Measurements from ENCODE around the gene PLA2G10.
A peak's percentile ranks its signal among the peaks of the same experiment; 100 is the strongest.
"Not testable (repeated sequence)": the region's sequence is repeated elsewhere in the genome, so short reads cannot be mapped to it uniquely, and the experiment has no call there.

The PLA2G10 gene

GRCh38 chr16:14658063-14658462, 36.0 kb downstream of the PLA2G10 start:
- no peak for DNase-seq

GRCh38 chr16:14652726-14653125, 41.4 kb downstream of the PLA2G10 start:
- DNase-seq: no peak

- no peak for DNase-seq
Observed at GRCh38 chr16:14650629-14651028, 43.5 kb downstream of the PLA2G10 start.

DNA sequence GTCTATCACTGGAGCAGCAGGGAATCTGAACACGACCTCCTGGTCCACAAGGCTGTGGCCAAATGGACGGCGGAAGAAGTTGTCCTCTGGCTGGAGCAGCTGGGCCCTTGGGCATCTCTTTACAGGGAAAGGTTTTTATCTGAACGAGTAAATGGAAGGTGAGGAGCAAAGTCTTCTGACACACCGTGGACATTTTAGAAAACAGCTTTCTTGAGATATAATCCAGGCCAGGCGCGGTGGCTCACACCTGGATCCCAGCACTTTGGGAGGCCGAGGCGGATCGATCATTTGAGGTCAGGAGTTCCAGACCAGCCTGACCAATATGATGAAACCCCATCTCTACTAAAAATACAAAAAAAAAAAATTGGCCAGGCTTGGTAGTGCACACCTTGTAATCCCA, 44.3 kb downstream of the PLA2G10 start:
- no peak for DNase-seq

GRCh38 chr16:14641926-14642325, 52.2 kb downstream of the PLA2G10 start:
- DNase-seq: no peak

DNA sequence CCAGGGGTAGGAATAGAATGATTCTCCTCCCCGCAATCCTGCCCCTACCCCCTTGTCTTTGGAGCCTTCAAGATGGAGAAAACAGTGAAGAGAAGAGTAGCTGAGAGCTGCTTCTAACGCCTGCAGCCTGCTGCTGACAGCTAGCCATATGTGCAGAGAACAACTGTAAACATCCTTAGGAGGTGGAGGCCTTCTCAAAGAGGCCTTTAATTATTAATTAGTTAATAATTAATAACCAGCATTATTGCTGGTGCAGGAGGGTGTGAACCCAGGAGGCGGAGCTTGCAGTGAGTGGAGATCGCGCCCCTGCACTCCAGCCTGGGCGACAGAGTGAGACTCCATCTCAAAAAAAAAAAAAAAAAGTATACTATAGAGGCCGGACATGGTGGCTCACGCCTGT, 52.9 kb downstream of the PLA2G10 start:
- no peak for DNase-seq

DNA sequence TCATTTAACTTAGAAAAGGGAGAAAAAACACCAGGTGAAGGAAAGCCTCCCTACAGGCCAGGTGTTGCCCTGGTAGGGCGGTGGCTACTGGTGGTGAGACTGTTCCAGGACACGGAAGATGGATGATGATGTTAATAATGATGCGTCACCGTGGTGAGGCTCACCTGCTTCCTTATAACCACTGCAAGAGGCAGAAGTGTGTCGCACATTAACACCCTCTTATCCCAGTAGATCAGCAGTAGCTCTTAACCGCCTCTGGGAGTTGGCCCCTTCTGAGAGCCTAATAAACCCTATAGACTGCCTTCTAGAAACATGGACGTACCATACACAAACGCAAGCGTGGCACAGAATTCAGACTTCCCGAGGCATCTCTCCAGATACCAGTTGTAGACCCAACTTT, 53.6 kb downstream of the PLA2G10 start:
- DNase-seq: no peak

DNA sequence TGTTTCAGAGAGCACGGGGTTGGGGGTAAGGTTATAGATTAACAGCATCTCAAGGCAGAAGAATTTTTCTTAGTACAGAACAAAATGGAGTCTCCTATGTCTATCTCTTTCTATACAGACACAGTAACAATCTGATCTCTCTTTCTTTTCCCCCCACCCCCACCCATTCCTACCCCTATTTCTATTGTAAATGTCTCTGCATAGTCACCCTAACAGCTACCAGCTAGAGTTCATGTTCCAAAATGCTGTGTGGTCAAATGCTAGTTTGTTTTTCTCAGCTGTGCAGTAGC, 57.2 kb downstream of the PLA2G10 start:
- not testable (repeated sequence) for DNase-seq

- peak; percentile 1 for DNase-seq
Observed at GRCh38 chr16:14636179-14636950, 57.7 kb downstream of the PLA2G10 start.

GRCh38 chr16:14635395-14636165, 58.5 kb downstream of the PLA2G10 start:
- DNase-seq: no peak

DNA sequence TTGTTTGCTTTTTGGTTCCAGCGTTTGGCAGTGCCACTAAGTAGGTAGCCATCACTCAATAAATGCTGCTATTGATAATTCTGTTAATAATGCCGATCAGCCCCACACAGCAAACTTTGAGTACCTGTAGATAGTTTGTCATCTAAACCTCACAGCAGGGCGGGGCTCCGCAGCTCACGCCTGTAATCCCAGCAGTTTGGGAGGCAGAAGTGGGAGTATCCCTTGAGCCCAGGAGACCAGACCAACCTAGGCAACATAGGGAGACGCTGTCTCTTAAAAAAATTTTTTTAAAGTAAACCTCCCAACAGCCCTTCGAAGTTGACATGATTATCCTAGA, 59.8 kb downstream of the PLA2G10 start:
- no peak for DNase-seq

DNA sequence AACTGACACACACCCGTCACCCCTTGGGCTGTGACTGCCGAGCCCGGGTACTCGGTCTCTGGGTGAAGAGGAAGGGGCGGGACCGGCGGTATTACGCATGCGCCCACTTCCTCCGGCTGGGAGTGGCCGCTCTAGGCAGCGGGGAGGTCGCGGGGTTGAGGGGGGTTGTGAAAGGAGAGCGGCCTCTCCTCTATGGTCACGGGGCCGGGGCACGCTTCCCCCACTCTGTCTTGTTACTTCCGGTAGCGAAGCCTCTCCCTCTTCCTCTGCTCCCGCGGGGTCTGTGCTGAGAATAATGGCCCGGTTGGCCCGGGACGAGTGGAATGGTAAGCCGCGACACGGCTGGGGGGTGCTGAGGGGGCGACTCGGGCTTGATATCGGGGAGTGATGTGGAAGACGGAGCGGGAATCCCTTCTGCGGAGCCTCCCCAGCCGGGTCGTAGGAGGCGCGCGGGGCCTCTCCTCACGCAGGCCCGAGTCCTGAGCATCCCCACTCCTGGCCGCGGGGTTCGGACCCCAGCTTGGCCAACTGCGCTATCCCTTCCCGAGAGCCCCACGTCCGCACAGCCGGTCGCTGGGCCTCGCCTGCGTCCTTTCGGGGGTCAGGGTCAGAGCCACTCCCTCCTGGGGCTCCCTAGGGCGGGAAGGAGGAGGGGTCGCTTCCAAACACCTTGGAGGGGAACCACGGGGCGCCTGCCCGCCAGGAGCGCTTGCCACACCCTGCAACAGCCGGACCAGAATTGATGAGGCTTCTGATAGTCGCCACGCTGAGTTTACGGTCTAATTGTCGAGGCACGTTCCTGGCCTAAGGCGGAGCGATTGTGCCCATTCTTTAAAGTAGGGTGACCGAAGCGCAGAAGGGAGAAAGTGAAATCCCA, 61.2 kb downstream of the PLA2G10 start, which contains the start of gene BFAR:
BFAR (plus strand) TSS at position 259 of the 877 bp plus-strand sequence. CDS start 11,396 bp downstream, outside the sequence.
- DNase-seq: peak; percentile 96

- not testable (repeated sequence) for DNase-seq
Observed at GRCh38 chr16:14630620-14631330, 63.3 kb downstream of the PLA2G10 start.

DNA sequence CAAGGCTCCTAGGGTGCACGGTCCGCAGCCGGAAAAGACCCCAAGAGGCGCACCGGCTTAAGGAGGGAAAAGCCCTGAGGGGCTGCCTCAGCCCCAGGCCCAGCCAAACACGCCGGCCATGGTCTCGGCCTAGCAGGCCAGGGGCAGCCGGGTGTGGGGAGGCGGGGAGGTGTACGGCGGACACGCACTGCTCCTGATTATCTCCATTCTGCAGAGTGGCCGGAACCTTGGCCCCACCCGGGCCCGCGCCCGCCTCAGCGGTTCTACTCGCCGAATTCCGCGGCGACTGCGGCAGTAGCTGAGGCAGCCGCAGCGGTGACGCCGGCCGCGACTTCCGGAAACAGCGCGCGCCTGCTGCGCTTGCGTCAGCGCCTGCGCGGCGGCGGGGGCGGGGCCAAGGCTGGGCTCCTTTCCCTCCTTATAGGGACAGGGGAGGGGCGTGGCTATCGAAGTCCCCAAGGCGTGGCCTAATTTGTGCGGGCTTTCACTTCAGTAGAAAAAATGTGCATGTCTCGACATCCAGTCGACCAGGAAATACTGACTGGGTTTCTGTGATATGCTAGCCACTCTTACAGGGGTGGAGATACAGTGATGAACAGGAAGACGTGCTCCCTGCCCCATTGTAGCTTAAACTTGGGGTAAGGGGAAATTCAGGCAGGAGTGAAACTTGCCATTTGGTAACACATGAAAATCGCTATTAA, 64.0 kb downstream of the PLA2G10 start, which contains the start of gene PARN:
PARN (minus strand) TSS at position 342 of the 701 bp plus-strand sequence; CDS start at position 207, 135 bp downstream.
- DNase-seq: peak; percentile 88

GRCh38 chr16:14629612-14629918, 64.5 kb downstream of the PLA2G10 start:
- DNase-seq: no peak

DNA sequence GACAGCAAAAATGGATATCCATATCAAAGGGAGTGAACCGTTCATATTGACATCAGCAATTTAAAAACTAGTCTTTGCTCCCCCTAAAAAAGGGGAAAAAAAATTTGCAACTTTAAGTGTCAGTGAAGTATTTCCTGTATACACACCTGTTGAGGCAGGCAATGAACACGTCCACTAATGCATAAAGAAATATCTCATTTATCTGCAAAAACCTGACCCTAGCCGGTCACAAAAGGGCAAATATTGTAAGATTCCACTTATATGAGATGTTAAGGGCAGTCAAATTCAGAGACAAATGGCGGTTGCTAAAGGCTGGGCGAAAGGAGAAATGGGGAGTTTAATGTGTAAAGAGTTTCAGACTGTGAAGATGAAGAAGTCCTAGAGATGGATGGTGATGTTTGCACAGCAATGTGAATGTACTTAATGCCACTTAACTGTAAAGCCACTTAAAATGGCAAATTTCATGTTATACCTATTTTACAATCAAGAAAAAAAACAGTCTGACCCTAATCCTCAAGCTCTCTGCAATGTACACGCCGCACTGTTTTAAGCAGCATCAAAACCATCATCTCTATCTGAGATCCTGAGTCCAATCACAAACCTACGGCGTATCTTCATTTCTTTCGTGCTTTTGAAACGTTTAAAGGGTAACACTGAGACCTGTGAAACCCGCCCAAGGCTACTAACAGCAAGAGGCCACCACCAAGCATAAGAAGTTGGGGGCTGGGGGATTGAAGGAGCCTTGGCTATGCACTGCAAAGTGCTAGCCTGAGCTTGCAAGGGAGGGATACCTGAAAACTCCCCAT, 65.1 kb downstream of the PLA2G10 start:
- no peak for DNase-seq

- DNase-seq: no peak
Observed at GRCh38 chr16:14627078-14627477, 67.0 kb downstream of the PLA2G10 start.
